GM12878 (cell line): ENCODE results near the gene RAPGEF6.

Experiments used
- EED ChIP-seq: sonication (generic); IDR thresholded peaks from 2 replicates; pipeline ENCODE4 v1.6.1; 2016; ENCODE audit warnings: antibody characterized with exemption, low read depth
- EZH2 ChIP-seq: IDR thresholded peaks from 2 replicates; pipeline ENCODE4 v1.6.1; 2012; ENCODE audit warnings: low read depth, mild to moderate bottlenecking, control low read depth, inconsistent platforms, low read length, borderline replicate concordance; ENCODE audit not compliant: control insufficient read depth
- FOXM1 ChIP-seq: IDR thresholded peaks from 2 replicates; pipeline ENCODE4 v1.6.1; 2012; ENCODE audit warnings: low read depth, mild to moderate bottlenecking, inconsistent platforms, low read length, moderate library complexity
- JUND ChIP-seq: IDR thresholded peaks from 2 replicates; pipeline ENCODE4 v1.6.1; 2012; ENCODE audit warnings: low read depth, mild to moderate bottlenecking, low read length, improper control_type of control experiment, moderate library complexity
- MTA2 ChIP-seq: fragments of 450-650 bp; IDR thresholded peaks from 2 replicates; pipeline ENCODE4 v1.6.1; 2016; ENCODE audit warnings: low read depth, mild to moderate bottlenecking, moderate library complexity
- PAX5 ChIP-seq: IDR thresholded peaks from 2 replicates; pipeline ENCODE4 v1.6.1; 2011; ENCODE audit warnings: low read depth, low read length, borderline replicate concordance
- SP1 ChIP-seq: IDR thresholded peaks from one replicate; pipeline ENCODE4 v1.6.1; 2011; ENCODE audit warnings: low read depth, low read length
- TAF1 ChIP-seq: IDR thresholded peaks from 2 replicates; pipeline ENCODE4 v1.6.1; 2011; ENCODE audit warnings: mild to moderate bottlenecking, low read depth, low read length, borderline replicate concordance
- YBX1 ChIP-seq: fragments of 450-650 bp; IDR thresholded peaks from 2 replicates; pipeline ENCODE4 v1.6.1; 2016; ENCODE audit warnings: antibody characterized with exemption
- TF ChIP-seq, protein P1 (sequence below): fragments of 450-650 bp; IDR thresholded peaks from 2 replicates; pipeline ENCODE4 v1.6.1; 2017; ENCODE audit warnings: mild to moderate bottlenecking, moderate library complexity
- TF ChIP-seq, protein P2 (sequence below): fragments of 450-650 bp; formaldehyde crosslinking; IDR thresholded peaks from 2 replicates; pipeline ENCODE4 v1.4.0; 2020; ENCODE audit warnings: mild to moderate bottlenecking, moderate library complexity
- TF ChIP-seq, protein P3 (sequence below), 3 experiments: IDR thresholded peaks in 2 of 3; conservative IDR thresholded peaks in 1 of 3; 2 replicates each; pipeline ENCODE4 v1.5.1; 2011; ENCODE audit warnings: low read depth in 3 of 3, low read length in 3 of 3, mild to moderate bottlenecking in 3 of 3, control low read depth in 2 of 3, moderate library complexity in 2 of 3, inconsistent platforms in 1 of 3, mixed read lengths in 1 of 3; ENCODE audit not compliant: control insufficient read depth in 2 of 3, insufficient read depth in 1 of 3; ENCODE audit errors: extremely low read depth in 1 of 3
- TF ChIP-seq, protein P4 (sequence below): IDR thresholded peaks from 2 replicates; pipeline ENCODE4 v1.6.1; 2012; ENCODE audit warnings: low read depth, low read length, improper control_type of control experiment
- TF ChIP-seq, protein P5 (sequence below): fragments of 450-650 bp; IDR thresholded peaks from 2 replicates; pipeline ENCODE4 v1.6.1; 2016; ENCODE audit warnings: mild to moderate bottlenecking

DNA sequence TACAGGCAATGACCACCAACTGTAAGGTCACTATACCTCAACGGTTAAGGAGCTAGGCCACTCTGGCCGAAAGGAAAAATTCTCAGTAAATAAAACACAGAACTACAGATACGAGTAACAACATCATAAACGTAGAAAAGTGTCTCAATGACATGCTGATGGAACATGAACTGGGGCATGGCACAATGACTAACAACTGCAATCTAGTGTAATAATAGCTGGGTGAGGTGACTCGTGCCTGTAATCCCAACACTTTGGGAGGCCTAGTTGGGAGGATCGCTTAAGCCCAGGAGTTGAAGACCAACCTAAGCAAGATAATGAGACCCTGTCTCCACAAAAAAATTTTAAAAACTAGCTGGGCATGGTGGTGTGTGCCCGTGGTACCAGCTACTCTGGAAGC lies 9.8 kb upstream of the RAPGEF6 start:
- TF ChIP-seq, protein P1, sequence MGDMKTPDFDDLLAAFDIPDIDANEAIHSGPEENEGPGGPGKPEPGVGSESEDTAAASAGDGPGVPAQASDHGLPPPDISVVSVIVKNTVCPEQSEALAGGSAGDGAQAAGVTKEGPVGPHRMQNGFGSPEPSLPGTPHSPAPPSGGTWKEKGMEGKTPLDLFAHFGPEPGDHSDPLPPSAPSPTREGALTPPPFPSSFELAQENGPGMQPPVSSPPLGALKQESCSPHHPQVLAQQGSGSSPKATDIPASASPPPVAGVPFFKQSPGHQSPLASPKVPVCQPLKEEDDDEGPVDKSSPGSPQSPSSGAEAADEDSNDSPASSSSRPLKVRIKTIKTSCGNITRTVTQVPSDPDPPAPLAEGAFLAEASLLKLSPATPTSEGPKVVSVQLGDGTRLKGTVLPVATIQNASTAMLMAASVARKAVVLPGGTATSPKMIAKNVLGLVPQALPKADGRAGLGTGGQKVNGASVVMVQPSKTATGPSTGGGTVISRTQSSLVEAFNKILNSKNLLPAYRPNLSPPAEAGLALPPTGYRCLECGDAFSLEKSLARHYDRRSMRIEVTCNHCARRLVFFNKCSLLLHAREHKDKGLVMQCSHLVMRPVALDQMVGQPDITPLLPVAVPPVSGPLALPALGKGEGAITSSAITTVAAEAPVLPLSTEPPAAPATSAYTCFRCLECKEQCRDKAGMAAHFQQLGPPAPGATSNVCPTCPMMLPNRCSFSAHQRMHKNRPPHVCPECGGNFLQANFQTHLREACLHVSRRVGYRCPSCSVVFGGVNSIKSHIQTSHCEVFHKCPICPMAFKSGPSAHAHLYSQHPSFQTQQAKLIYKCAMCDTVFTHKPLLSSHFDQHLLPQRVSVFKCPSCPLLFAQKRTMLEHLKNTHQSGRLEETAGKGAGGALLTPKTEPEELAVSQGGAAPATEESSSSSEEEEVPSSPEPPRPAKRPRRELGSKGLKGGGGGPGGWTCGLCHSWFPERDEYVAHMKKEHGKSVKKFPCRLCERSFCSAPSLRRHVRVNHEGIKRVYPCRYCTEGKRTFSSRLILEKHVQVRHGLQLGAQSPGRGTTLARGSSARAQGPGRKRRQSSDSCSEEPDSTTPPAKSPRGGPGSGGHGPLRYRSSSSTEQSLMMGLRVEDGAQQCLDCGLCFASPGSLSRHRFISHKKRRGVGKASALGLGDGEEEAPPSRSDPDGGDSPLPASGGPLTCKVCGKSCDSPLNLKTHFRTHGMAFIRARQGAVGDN: no peak
- TF ChIP-seq EED (no peak), EZH2 (no peak), YBX1 (no peak), MTA2 (no peak), JUND (no peak), FOXM1 (no peak), TAF1 (no peak), PAX5 (no peak), SP1 (no peak)
- TF ChIP-seq, protein P2, sequence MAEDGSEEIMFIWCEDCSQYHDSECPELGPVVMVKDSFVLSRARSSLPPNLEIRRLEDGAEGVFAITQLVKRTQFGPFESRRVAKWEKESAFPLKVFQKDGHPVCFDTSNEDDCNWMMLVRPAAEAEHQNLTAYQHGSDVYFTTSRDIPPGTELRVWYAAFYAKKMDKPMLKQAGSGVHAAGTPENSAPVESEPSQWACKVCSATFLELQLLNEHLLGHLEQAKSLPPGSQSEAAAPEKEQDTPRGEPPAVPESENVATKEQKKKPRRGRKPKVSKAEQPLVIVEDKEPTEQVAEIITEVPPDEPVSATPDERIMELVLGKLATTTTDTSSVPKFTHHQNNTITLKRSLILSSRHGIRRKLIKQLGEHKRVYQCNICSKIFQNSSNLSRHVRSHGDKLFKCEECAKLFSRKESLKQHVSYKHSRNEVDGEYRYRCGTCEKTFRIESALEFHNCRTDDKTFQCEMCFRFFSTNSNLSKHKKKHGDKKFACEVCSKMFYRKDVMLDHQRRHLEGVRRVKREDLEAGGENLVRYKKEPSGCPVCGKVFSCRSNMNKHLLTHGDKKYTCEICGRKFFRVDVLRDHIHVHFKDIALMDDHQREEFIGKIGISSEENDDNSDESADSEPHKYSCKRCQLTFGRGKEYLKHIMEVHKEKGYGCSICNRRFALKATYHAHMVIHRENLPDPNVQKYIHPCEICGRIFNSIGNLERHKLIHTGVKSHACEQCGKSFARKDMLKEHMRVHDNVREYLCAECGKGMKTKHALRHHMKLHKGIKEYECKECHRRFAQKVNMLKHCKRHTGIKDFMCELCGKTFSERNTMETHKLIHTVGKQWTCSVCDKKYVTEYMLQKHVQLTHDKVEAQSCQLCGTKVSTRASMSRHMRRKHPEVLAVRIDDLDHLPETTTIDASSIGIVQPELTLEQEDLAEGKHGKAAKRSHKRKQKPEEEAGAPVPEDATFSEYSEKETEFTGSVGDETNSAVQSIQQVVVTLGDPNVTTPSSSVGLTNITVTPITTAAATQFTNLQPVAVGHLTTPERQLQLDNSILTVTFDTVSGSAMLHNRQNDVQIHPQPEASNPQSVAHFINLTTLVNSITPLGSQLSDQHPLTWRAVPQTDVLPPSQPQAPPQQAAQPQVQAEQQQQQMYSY (CRISPR knock-in tag): no peak
- TF ChIP-seq, protein P3, sequence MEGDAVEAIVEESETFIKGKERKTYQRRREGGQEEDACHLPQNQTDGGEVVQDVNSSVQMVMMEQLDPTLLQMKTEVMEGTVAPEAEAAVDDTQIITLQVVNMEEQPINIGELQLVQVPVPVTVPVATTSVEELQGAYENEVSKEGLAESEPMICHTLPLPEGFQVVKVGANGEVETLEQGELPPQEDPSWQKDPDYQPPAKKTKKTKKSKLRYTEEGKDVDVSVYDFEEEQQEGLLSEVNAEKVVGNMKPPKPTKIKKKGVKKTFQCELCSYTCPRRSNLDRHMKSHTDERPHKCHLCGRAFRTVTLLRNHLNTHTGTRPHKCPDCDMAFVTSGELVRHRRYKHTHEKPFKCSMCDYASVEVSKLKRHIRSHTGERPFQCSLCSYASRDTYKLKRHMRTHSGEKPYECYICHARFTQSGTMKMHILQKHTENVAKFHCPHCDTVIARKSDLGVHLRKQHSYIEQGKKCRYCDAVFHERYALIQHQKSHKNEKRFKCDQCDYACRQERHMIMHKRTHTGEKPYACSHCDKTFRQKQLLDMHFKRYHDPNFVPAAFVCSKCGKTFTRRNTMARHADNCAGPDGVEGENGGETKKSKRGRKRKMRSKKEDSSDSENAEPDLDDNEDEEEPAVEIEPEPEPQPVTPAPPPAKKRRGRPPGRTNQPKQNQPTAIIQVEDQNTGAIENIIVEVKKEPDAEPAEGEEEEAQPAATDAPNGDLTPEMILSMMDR (IDR thresholded peaks at IDR 0.05 in 2 of 3, conservative IDR thresholded peaks at IDR 0.05 in 1 of 3; ENCODE audit: control insufficient read depth in 2 of 3, extremely low read depth in 1 of 3, insufficient read depth in 1 of 3, low read depth in 3 of 3, low read length in 3 of 3): no peak
- TF ChIP-seq, protein P4, sequence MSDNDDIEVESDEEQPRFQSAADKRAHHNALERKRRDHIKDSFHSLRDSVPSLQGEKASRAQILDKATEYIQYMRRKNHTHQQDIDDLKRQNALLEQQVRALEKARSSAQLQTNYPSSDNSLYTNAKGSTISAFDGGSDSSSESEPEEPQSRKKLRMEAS: no peak
- TF ChIP-seq, protein P5, sequence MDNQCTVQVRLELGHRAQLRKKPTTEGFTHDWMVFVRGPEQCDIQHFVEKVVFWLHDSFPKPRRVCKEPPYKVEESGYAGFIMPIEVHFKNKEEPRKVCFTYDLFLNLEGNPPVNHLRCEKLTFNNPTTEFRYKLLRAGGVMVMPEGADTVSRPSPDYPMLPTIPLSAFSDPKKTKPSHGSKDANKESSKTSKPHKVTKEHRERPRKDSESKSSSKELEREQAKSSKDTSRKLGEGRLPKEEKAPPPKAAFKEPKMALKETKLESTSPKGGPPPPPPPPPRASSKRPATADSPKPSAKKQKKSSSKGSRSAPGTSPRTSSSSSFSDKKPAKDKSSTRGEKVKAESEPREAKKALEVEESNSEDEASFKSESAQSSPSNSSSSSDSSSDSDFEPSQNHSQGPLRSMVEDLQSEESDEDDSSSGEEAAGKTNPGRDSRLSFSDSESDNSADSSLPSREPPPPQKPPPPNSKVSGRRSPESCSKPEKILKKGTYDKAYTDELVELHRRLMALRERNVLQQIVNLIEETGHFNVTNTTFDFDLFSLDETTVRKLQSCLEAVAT: no peak
